KOPT-K1 (cell line): Measurements from ENCODE around the gene TNPO1.

Source experiments
- H3K27ac ChIP-seq: fragments of 200-600 bp; sonication (generic); 2 replicates; pipeline ENCODE4 v1.5.1; 2016; ENCODE audit warnings: antibody characterized with exemption, mild to moderate bottlenecking, low read depth, low read length; ENCODE audit not compliant: poor library complexity, severe bottlenecking
- H3K36me3 ChIP-seq: fragments of 200-600 bp; sonication (generic); 2 replicates; pipeline ENCODE4 v1.5.1; 2017; ENCODE audit warnings: antibody characterized with exemption, mild to moderate bottlenecking, low read length, moderate library complexity; ENCODE audit not compliant: insufficient read depth
- H3K9me3 ChIP-seq: fragments of 200-600 bp; sonication (generic); 2 replicates; pipeline ENCODE4 v1.5.1; 2017; ENCODE audit warnings: antibody characterized with exemption, low read length, mild to moderate bottlenecking; ENCODE audit not compliant: insufficient read depth, poor library complexity, severe bottlenecking

TNPO1 gene

GRCh38 chr5:72837524-72838096 is 21.1 kb downstream of the TNPO1 start:
- H3K27ac ChIP-seq: no peak overlapping the region
- no peaks in the 10 kb centered on the region for H3K9me3 ChIP-seq

GRCh38 chr5:72840041-72840440 is 23.6 kb downstream of the TNPO1 start:
- Histone ChIP-seq H3K36me3 (no peaks in the 10 kb centered on the region), H3K27ac (no peak overlapping the region), H3K9me3 (no peaks in the 10 kb centered on the region)

More at GRCh38 chr5:72837524-72838096, 21.1 kb downstream of the TNPO1 start:
- H3K36me3 ChIP-seq: no peaks in the 10 kb centered on the region

GRCh38 chr5:72841756-72842535 is 25.5 kb downstream of the TNPO1 start:
- Histone ChIP-seq H3K9me3 (no peaks in the 10 kb centered on the region), H3K36me3 (no peaks in the 10 kb centered on the region), H3K27ac (no peak overlapping the region)

GRCh38 chr5:72842816-72843215 is 26.4 kb downstream of the TNPO1 start:
- H3K9me3 ChIP-seq: no peaks in the 10 kb centered on the region
- H3K27ac ChIP-seq: no peak overlapping the region
- no peaks in the 10 kb centered on the region for H3K36me3 ChIP-seq

GRCh38 chr5:72844218-72844603 is 27.8 kb downstream of the TNPO1 start:
- Histone ChIP-seq H3K9me3 (no peaks in the 10 kb centered on the region), H3K27ac (no peak overlapping the region), H3K36me3 (no peaks in the 10 kb centered on the region)

GRCh38 chr5:72845889-72846288 is 29.4 kb downstream of the TNPO1 start:
- Histone ChIP-seq H3K27ac (no peak overlapping the region), H3K9me3 (no peaks in the 10 kb centered on the region), H3K36me3 (peaks cover 16% of the 10 kb centered on the region)

GRCh38 chr5:72846483-72846882 is 30.0 kb downstream of the TNPO1 start:
- H3K36me3 ChIP-seq: peaks cover 22% of the 10 kb centered on the region
- no peaks in the 10 kb centered on the region for H3K9me3 ChIP-seq

GRCh38 chr5:72847439-72847838 is 31.0 kb downstream of the TNPO1 start:
- Histone ChIP-seq H3K27ac (no peak overlapping the region), H3K36me3 (peaks cover 32% of the 10 kb centered on the region), H3K9me3 (no peaks in the 10 kb centered on the region)

More at GRCh38 chr5:72846483-72846882, 30.0 kb downstream of the TNPO1 start:
- H3K27ac ChIP-seq: no peak overlapping the region

GRCh38 chr5:72847989-72848473 is 31.6 kb downstream of the TNPO1 start:
- Histone ChIP-seq H3K9me3 (no peaks in the 10 kb centered on the region), H3K27ac (peak overlapping the region; percentile 91), H3K36me3 (peaks cover 36% of the 10 kb centered on the region)

- H3K36me3 ChIP-seq: peaks cover 43% of the 10 kb centered on the region
- no peaks in the 10 kb centered on the region for H3K9me3 ChIP-seq
- peak overlapping the region; percentile 91 for H3K27ac ChIP-seq
Measured at GRCh38 chr5:72848474-72849428, 32.3 kb downstream of the TNPO1 start.

- Histone ChIP-seq H3K9me3 (no peaks in the 10 kb centered on the region), H3K27ac (peak overlapping the region; percentile 91), H3K36me3 (peaks cover 51% of the 10 kb centered on the region)
Measured at GRCh38 chr5:72849546-72849945, 33.1 kb downstream of the TNPO1 start.

GRCh38 chr5:72850113-72850512 is 33.7 kb downstream of the TNPO1 start:
- Histone ChIP-seq H3K27ac (no peak overlapping the region), H3K36me3 (peaks cover 57% of the 10 kb centered on the region), H3K9me3 (no peaks in the 10 kb centered on the region)

GRCh38 chr5:72852356-72852755 is 35.9 kb downstream of the TNPO1 start:
- Histone ChIP-seq H3K9me3 (no peaks in the 10 kb centered on the region), H3K27ac (no peak overlapping the region), H3K36me3 (peaks cover 79% of the 10 kb centered on the region)

GRCh38 chr5:72854419-72854818 is 38.0 kb downstream of the TNPO1 start:
- Histone ChIP-seq H3K9me3 (no peaks in the 10 kb centered on the region), H3K36me3 (peaks cover 99% of the 10 kb centered on the region), H3K27ac (no peak overlapping the region)

GRCh38 chr5:72855821-72856220 is 39.4 kb downstream of the TNPO1 start:
- Histone ChIP-seq H3K36me3 (peaks cover 99% of the 10 kb centered on the region), H3K9me3 (no peaks in the 10 kb centered on the region), H3K27ac (no peak overlapping the region)
